ENCODE measurements around the gene AOAH.

AOAH gene

GRCh38 chr7:36635091-36635490 is 89.2 kb downstream of the AOAH start:
- TF ChIP-seq TCF12 (IDR thresholded peaks at IDR 0.05; ENCODE audit: low read depth) (no peak), FOXM1 (IDR thresholded peaks at IDR 0.05; ENCODE audit: borderline replicate concordance, low read depth) (no peak), TEAD4 (IDR thresholded peaks at IDR 0.05) (no peak), EP300 (IDR thresholded peaks at IDR 0.05; ENCODE audit: borderline replicate concordance) (no peak), REST (IDR thresholded peaks at IDR 0.05; ENCODE audit: low read depth) (no peak), ZBTB7A (IDR thresholded peaks at IDR 0.05; ENCODE audit: low read depth) (no peak), EGR1 (IDR thresholded peaks at IDR 0.05) (no peak), USF1 (IDR thresholded peaks at IDR 0.05) (no peak), MAX (IDR thresholded peaks at IDR 0.05) (no peak), NFIC (IDR thresholded peaks at IDR 0.05) (no peak), YY1 (IDR thresholded peaks at IDR 0.05; ENCODE audit: low read depth) (no peak), TAF1 (IDR thresholded peaks at IDR 0.05; ENCODE audit: low read depth) (no peak), CEBPB (IDR thresholded peaks at IDR 0.05) (no peak), CREB1 (IDR thresholded peaks at IDR 0.05; ENCODE audit: low read depth) (no peak), RAD21 (IDR thresholded peaks at IDR 0.05; ENCODE audit: low read depth) (no peak)

- TF ChIP-seq CREB1 (IDR thresholded peaks at IDR 0.05; ENCODE audit: low read depth) = no peak
- no peak for TF ChIP-seq EGR1 (IDR thresholded peaks at IDR 0.05)
- no peak for TF ChIP-seq CEBPB (IDR thresholded peaks at IDR 0.05)
- no peak for TF ChIP-seq USF1 (IDR thresholded peaks at IDR 0.05)
- TF ChIP-seq TCF12 (IDR thresholded peaks at IDR 0.05; ENCODE audit: low read depth) = peak; percentile 79; the same call in 1 of the 2 replicates
- no peak for TF ChIP-seq REST (IDR thresholded peaks at IDR 0.05; ENCODE audit: low read depth)
- peak; percentile 41; the same call in 1 of the 2 replicates for TF ChIP-seq NFIC (IDR thresholded peaks at IDR 0.05)
- TF ChIP-seq RAD21 (IDR thresholded peaks at IDR 0.05; ENCODE audit: low read depth) = peak; percentile 58
- TF ChIP-seq TAF1 (IDR thresholded peaks at IDR 0.05; ENCODE audit: low read depth) = no peak
- TF ChIP-seq FOXM1 (IDR thresholded peaks at IDR 0.05; ENCODE audit: borderline replicate concordance, low read depth) = 0 out of 2 replicates have a peak, but pooled peaks have one; percentile 43
- TF ChIP-seq MAX (IDR thresholded peaks at IDR 0.05) = no peak
- TF ChIP-seq YY1 (IDR thresholded peaks at IDR 0.05; ENCODE audit: low read depth) = 0 out of 2 replicates have a peak, but pooled peaks have one; percentile 45
- TF ChIP-seq ZBTB7A (IDR thresholded peaks at IDR 0.05; ENCODE audit: low read depth) = no peak
- TF ChIP-seq EP300 (IDR thresholded peaks at IDR 0.05; ENCODE audit: borderline replicate concordance) = peak; percentile 76; the same call in 1 of the 2 replicates
- TF ChIP-seq TEAD4 (IDR thresholded peaks at IDR 0.05) = peak; percentile 99
These were observed 90.9 kb downstream of the AOAH start for GRCh38 chr7:36633377-36633776.

GRCh38 chr7:36630112-36630650 is 94.1 kb downstream of the AOAH start:
- TF ChIP-seq CEBPB (IDR thresholded peaks at IDR 0.05) = no peak
- TF ChIP-seq USF1 (IDR thresholded peaks at IDR 0.05) = no peak
- no peak for TF ChIP-seq EGR1 (IDR thresholded peaks at IDR 0.05)
- no peak for TF ChIP-seq MAX (IDR thresholded peaks at IDR 0.05)
- no peak for TF ChIP-seq TAF1 (IDR thresholded peaks at IDR 0.05; ENCODE audit: low read depth)
- TF ChIP-seq FOXM1 (IDR thresholded peaks at IDR 0.05; ENCODE audit: borderline replicate concordance, low read depth) = no peak
- no peak for TF ChIP-seq EP300 (IDR thresholded peaks at IDR 0.05; ENCODE audit: borderline replicate concordance)
- no peak for TF ChIP-seq NFIC (IDR thresholded peaks at IDR 0.05)
- TF ChIP-seq YY1 (IDR thresholded peaks at IDR 0.05; ENCODE audit: low read depth) = no peak
- TF ChIP-seq ZBTB7A (IDR thresholded peaks at IDR 0.05; ENCODE audit: low read depth) = no peak
- TF ChIP-seq TEAD4 (IDR thresholded peaks at IDR 0.05) = no peak
- no peak for TF ChIP-seq CREB1 (IDR thresholded peaks at IDR 0.05; ENCODE audit: low read depth)
- no peak for TF ChIP-seq TCF12 (IDR thresholded peaks at IDR 0.05; ENCODE audit: low read depth)

GRCh38 chr7:36629351-36629750 is 94.9 kb downstream of the AOAH start:
- TF ChIP-seq MAX (IDR thresholded peaks at IDR 0.05) (no peak), CREB1 (IDR thresholded peaks at IDR 0.05; ENCODE audit: low read depth) (no peak)

GRCh38 chr7:36627836-36628235 is 96.5 kb downstream of the AOAH start:
- TF ChIP-seq TAF1 (IDR thresholded peaks at IDR 0.05; ENCODE audit: low read depth) (no peak), TCF12 (IDR thresholded peaks at IDR 0.05; ENCODE audit: low read depth) (no peak), ZBTB7A (IDR thresholded peaks at IDR 0.05; ENCODE audit: low read depth) (no peak), YY1 (IDR thresholded peaks at IDR 0.05; ENCODE audit: low read depth) (no peak), USF1 (IDR thresholded peaks at IDR 0.05) (no peak), TEAD4 (IDR thresholded peaks at IDR 0.05) (no peak), EP300 (IDR thresholded peaks at IDR 0.05; ENCODE audit: borderline replicate concordance) (no peak), FOXM1 (IDR thresholded peaks at IDR 0.05; ENCODE audit: borderline replicate concordance, low read depth) (no peak), REST (IDR thresholded peaks at IDR 0.05; ENCODE audit: low read depth) (no peak), CEBPB (IDR thresholded peaks at IDR 0.05) (no peak), NFIC (IDR thresholded peaks at IDR 0.05) (no peak), MAX (IDR thresholded peaks at IDR 0.05) (no peak), RAD21 (IDR thresholded peaks at IDR 0.05; ENCODE audit: low read depth) (no peak), CREB1 (IDR thresholded peaks at IDR 0.05; ENCODE audit: low read depth) (no peak), EGR1 (IDR thresholded peaks at IDR 0.05) (no peak)

Data from Ishikawa (cell line).